Measurements from ENCODE around the gene NUDT16.
"Not testable (repeated sequence)": the region's sequence is repeated elsewhere in the genome, so short reads cannot be mapped to it uniquely, and the experiment has no call there.

NUDT16 gene

GRCh38 chr3:131381445-131382291 lies at the start of gene NUDT16:
TSS of gene NUDT16 (plus strand) at chr3:131381774. CDS start at chr3:131381805, 31 bp downstream.
- DNase-seq (ENCODE audit: low spot score) = peak; percentile 99

GRCh38 chr3:131338948-131339640 lies 42.5 kb upstream of the NUDT16 start:
- DNase-seq (ENCODE audit: low spot score) = peak; percentile 29

- no peak for DNase-seq (ENCODE audit: low spot score)
These were observed 39.8 kb upstream of the NUDT16 start for GRCh38 chr3:131341761-131342160.

GRCh38 chr3:131348911-131349310 lies 32.7 kb upstream of the NUDT16 start:
- DNase-seq (ENCODE audit: low spot score) = no peak

GRCh38 chr3:131349454-131349853 lies 32.1 kb upstream of the NUDT16 start:
- DNase-seq (ENCODE audit: low spot score) = no peak

GRCh38 chr3:131349946-131350347 lies 31.6 kb upstream of the NUDT16 start:
- peak; percentile 78 for DNase-seq (ENCODE audit: low spot score)

- DNase-seq (ENCODE audit: low spot score) = peak; percentile 49
These were observed 31.1 kb upstream of the NUDT16 start for GRCh38 chr3:131350506-131350905.

- DNase-seq (ENCODE audit: low spot score) = peak; percentile 13
These were observed 28.3 kb upstream of the NUDT16 start for GRCh38 chr3:131353016-131353877.

- DNase-seq (ENCODE audit: low spot score) = no peak
These were observed 27.6 kb upstream of the NUDT16 start for GRCh38 chr3:131353986-131354385.

GRCh38 chr3:131356006-131356595 lies 25.5 kb upstream of the NUDT16 start:
- peak; percentile 29 for DNase-seq (ENCODE audit: low spot score)

GRCh38 chr3:131357275-131357674 lies 24.3 kb upstream of the NUDT16 start:
- no peak for DNase-seq (ENCODE audit: low spot score)

- DNase-seq (ENCODE audit: low spot score) = no peak
These were observed 21.3 kb upstream of the NUDT16 start for GRCh38 chr3:131360191-131360755.

- peak; percentile 6 for DNase-seq (ENCODE audit: low spot score)
These were observed 20.5 kb upstream of the NUDT16 start for GRCh38 chr3:131361066-131361463.

GRCh38 chr3:131361464-131362421 lies 19.8 kb upstream of the NUDT16 start:
- DNase-seq (ENCODE audit: low spot score) = peak; percentile 99

GRCh38 chr3:131363275-131363674 lies 18.3 kb upstream of the NUDT16 start:
- no peak for DNase-seq (ENCODE audit: low spot score)

GRCh38 chr3:131370935-131371687 lies 10.5 kb upstream of the NUDT16 start:
- DNase-seq (ENCODE audit: low spot score) = no peak

GRCh38 chr3:131371688-131372066 lies 9.9 kb upstream of the NUDT16 start:
- no peak for DNase-seq (ENCODE audit: low spot score)

- no peak for DNase-seq (ENCODE audit: low spot score)
These were observed 6.8 kb upstream of the NUDT16 start for GRCh38 chr3:131374741-131375140.

GRCh38 chr3:131380821-131381444 lies 641 bp upstream of the NUDT16 start:
- not testable (repeated sequence) for DNase-seq (ENCODE audit: low spot score)
